Stimulated activated effector memory CD8-positive, alpha-beta T cell treated with anti-CD3 and anti-CD28 coated beads, Interleukin-12 subunit alpha, Interleukin-12 subunit beta, amount 100 ng/mL, for 72 hours (primary cell): Measurements from ENCODE around the gene EGFLAM.

Experiments
- ATAC-seq: fragments of 150-1000 bp; cut with Tn5 transposase; 2 replicates; pipeline ENCODE4 v1.10.0; 2021
- DNase-seq, 2 donors: peaks; one replicate each; pipeline ENCODE4 v3.0.0; 2021 to 2022; ENCODE audit warnings: low spot score in 2 of 2
- H3K27ac Mint-ChIP-seq: one replicate; pipeline ENCODE4 v1.8.0; 2022; ENCODE audit warnings: mild to moderate bottlenecking, mixed read lengths
- H3K36me3 Mint-ChIP-seq: one replicate; pipeline ENCODE4 v1.8.0; 2022; ENCODE audit warnings: mild to moderate bottlenecking, mixed read lengths
- H3K4me1 Mint-ChIP-seq: one replicate; pipeline ENCODE4 v1.8.0; 2022; ENCODE audit warnings: mixed read lengths
- H3K4me3 Mint-ChIP-seq: one replicate; pipeline ENCODE4 v1.8.0; 2022; ENCODE audit warnings: mild to moderate bottlenecking, mixed read lengths
- H3K9me3 Mint-ChIP-seq: one replicate; pipeline ENCODE4 v1.8.0; 2022; ENCODE audit warnings: mixed read lengths

EGFLAM gene

GRCh38 chr5:38258319-38259061 is at the start of gene EGFLAM:
EGFLAM (plus strand) TSS chr5:38258559; CDS start chr5:38258755, 196 bp downstream.
- ATAC-seq (peak; percentile 19), DNase-seq (no peak)
- Mint-ChIP-seq H3K4me3 (peak within 1 kb of the TSS; percentile 30), H3K27ac (no peak within 1 kb of the TSS), H3K36me3 (no peaks in the 10 kb centered on the region), H3K4me1 (peaks cover 6% of the 10 kb centered on the region), H3K9me3 (peaks cover 5% of the 10 kb centered on the region)

- DNase-seq = no peak
Measured at GRCh38 chr5:38208782-38209378, 49.5 kb upstream of the EGFLAM start.

GRCh38 chr5:38210676-38211353 is 47.5 kb upstream of the EGFLAM start:
- no peaks in the 10 kb centered on the region for H3K36me3 Mint-ChIP-seq
- ATAC-seq (no peak), DNase-seq (no peak)
- H3K4me1 Mint-ChIP-seq = no peaks in the 10 kb centered on the region
- H3K9me3 Mint-ChIP-seq = no peaks in the 10 kb centered on the region
- H3K4me3 Mint-ChIP-seq = no peak overlapping the region
- H3K27ac Mint-ChIP-seq = no peak overlapping the region

More at GRCh38 chr5:38208782-38209378, 49.5 kb upstream of the EGFLAM start:
- H3K27ac Mint-ChIP-seq = no peak overlapping the region
- H3K9me3 Mint-ChIP-seq = no peaks in the 10 kb centered on the region
- H3K36me3 Mint-ChIP-seq = no peaks in the 10 kb centered on the region
- no peaks in the 10 kb centered on the region for H3K4me1 Mint-ChIP-seq
- no peak for ATAC-seq
- H3K4me3 Mint-ChIP-seq = no peak overlapping the region

- no peak overlapping the region for H3K4me3 Mint-ChIP-seq
- H3K9me3 Mint-ChIP-seq = no peaks in the 10 kb centered on the region
- H3K27ac Mint-ChIP-seq = no peak overlapping the region
- H3K36me3 Mint-ChIP-seq = no peaks in the 10 kb centered on the region
- DNase-seq (no peak), ATAC-seq (no peak)
- no peaks in the 10 kb centered on the region for H3K4me1 Mint-ChIP-seq
Measured at GRCh38 chr5:38211354-38211710, 47.0 kb upstream of the EGFLAM start.

- H3K36me3 Mint-ChIP-seq = no peaks in the 10 kb centered on the region
- ATAC-seq (no peak), DNase-seq (no peak)
- H3K27ac Mint-ChIP-seq = no peak overlapping the region
- H3K9me3 Mint-ChIP-seq = no peaks in the 10 kb centered on the region
- no peak overlapping the region for H3K4me3 Mint-ChIP-seq
- H3K4me1 Mint-ChIP-seq = no peaks in the 10 kb centered on the region
Measured at GRCh38 chr5:38212307-38212706, 46.1 kb upstream of the EGFLAM start.

- no peaks in the 10 kb centered on the region for H3K9me3 Mint-ChIP-seq
- no peaks in the 10 kb centered on the region for H3K4me1 Mint-ChIP-seq
- ATAC-seq = no peak
- DNase-seq = no peak
- no peaks in the 10 kb centered on the region for H3K36me3 Mint-ChIP-seq
- no peak overlapping the region for H3K27ac Mint-ChIP-seq
- no peak overlapping the region for H3K4me3 Mint-ChIP-seq
Measured at GRCh38 chr5:38226091-38226490, 32.3 kb upstream of the EGFLAM start.

GRCh38 chr5:38228914-38229313 is 29.4 kb upstream of the EGFLAM start:
- H3K9me3 Mint-ChIP-seq = no peaks in the 10 kb centered on the region
- ATAC-seq (no peak), DNase-seq (no peak)
- H3K27ac Mint-ChIP-seq = no peak overlapping the region
- H3K4me3 Mint-ChIP-seq = no peak overlapping the region
- H3K36me3 Mint-ChIP-seq = no peaks in the 10 kb centered on the region
- H3K4me1 Mint-ChIP-seq = no peaks in the 10 kb centered on the region

GRCh38 chr5:38234737-38235136 is 23.6 kb upstream of the EGFLAM start:
- no peaks in the 10 kb centered on the region for H3K4me1 Mint-ChIP-seq
- H3K36me3 Mint-ChIP-seq = no peaks in the 10 kb centered on the region
- H3K9me3 Mint-ChIP-seq = no peaks in the 10 kb centered on the region
- no peak for DNase-seq
- no peak overlapping the region for H3K27ac Mint-ChIP-seq
- ATAC-seq = no peak
- H3K4me3 Mint-ChIP-seq = no peak overlapping the region

- no peaks in the 10 kb centered on the region for H3K9me3 Mint-ChIP-seq
- no peak for ATAC-seq
- no peak overlapping the region for H3K4me3 Mint-ChIP-seq
Measured at GRCh38 chr5:38237681-38238080, 20.7 kb upstream of the EGFLAM start.

GRCh38 chr5:38240212-38240611 is 18.1 kb upstream of the EGFLAM start:
- H3K4me3 Mint-ChIP-seq = no peak overlapping the region

More at GRCh38 chr5:38237681-38238080, 20.7 kb upstream of the EGFLAM start:
- no peak for DNase-seq
- H3K27ac Mint-ChIP-seq = no peak overlapping the region
- H3K36me3 Mint-ChIP-seq = no peaks in the 10 kb centered on the region
- no peaks in the 10 kb centered on the region for H3K4me1 Mint-ChIP-seq

GRCh38 chr5:38241655-38242054 is 16.7 kb upstream of the EGFLAM start:
- H3K4me1 Mint-ChIP-seq = no peaks in the 10 kb centered on the region
- DNase-seq (no peak), ATAC-seq (no peak)
- H3K4me3 Mint-ChIP-seq = no peak overlapping the region
- no peak overlapping the region for H3K27ac Mint-ChIP-seq
- H3K9me3 Mint-ChIP-seq = no peaks in the 10 kb centered on the region
- no peaks in the 10 kb centered on the region for H3K36me3 Mint-ChIP-seq

More at GRCh38 chr5:38240212-38240611, 18.1 kb upstream of the EGFLAM start:
- Mint-ChIP-seq H3K36me3 (no peaks in the 10 kb centered on the region), H3K4me1 (no peaks in the 10 kb centered on the region), H3K9me3 (no peaks in the 10 kb centered on the region), H3K27ac (no peak overlapping the region)
- DNase-seq = no peak
- no peak for ATAC-seq

- DNase-seq = no peak
- ATAC-seq = no peak
- H3K36me3 Mint-ChIP-seq = no peaks in the 10 kb centered on the region
- H3K4me1 Mint-ChIP-seq = no peaks in the 10 kb centered on the region
- H3K9me3 Mint-ChIP-seq = no peaks in the 10 kb centered on the region
- no peak overlapping the region for H3K27ac Mint-ChIP-seq
- H3K4me3 Mint-ChIP-seq = no peak overlapping the region
Measured at GRCh38 chr5:38245307-38245706, 13.1 kb upstream of the EGFLAM start.

- no peak overlapping the region for H3K4me3 Mint-ChIP-seq
- no peaks in the 10 kb centered on the region for H3K36me3 Mint-ChIP-seq
- DNase-seq (no peak), ATAC-seq (no peak)
- H3K4me1 Mint-ChIP-seq = no peaks in the 10 kb centered on the region
- no peak overlapping the region for H3K27ac Mint-ChIP-seq
- H3K9me3 Mint-ChIP-seq = peaks cover 5% of the 10 kb centered on the region
Measured at GRCh38 chr5:38249301-38249700, 9.1 kb upstream of the EGFLAM start.

- H3K4me3 Mint-ChIP-seq = no peak overlapping the region
- no peak for ATAC-seq
- no peaks in the 10 kb centered on the region for H3K36me3 Mint-ChIP-seq
- no peak overlapping the region for H3K27ac Mint-ChIP-seq
- H3K4me1 Mint-ChIP-seq = no peaks in the 10 kb centered on the region
- peaks cover 5% of the 10 kb centered on the region for H3K9me3 Mint-ChIP-seq
- DNase-seq = no peak
Measured at GRCh38 chr5:38249812-38250211, 8.5 kb upstream of the EGFLAM start.

GRCh38 chr5:38250763-38251448 is 7.5 kb upstream of the EGFLAM start:
- DNase-seq (no peak), ATAC-seq (no peak)
- Mint-ChIP-seq H3K27ac (no peak overlapping the region), H3K9me3 (peaks cover 5% of the 10 kb centered on the region), H3K4me3 (no peak overlapping the region), H3K4me1 (no peaks in the 10 kb centered on the region), H3K36me3 (no peaks in the 10 kb centered on the region)
